Loucy (cell line): ENCODE measurements around the gene SPIN1.

Experiments
- H2AFZ ChIP-seq: fragments of 200-600 bp; sonication (generic); 2 replicates; pipeline ENCODE4 v1.6.0; 2016; ENCODE audit warnings: antibody characterized with exemption, mild to moderate bottlenecking, low read length, moderate library complexity
- H3F3A ChIP-seq: fragments of 200-600 bp; 2 replicates; pipeline ENCODE4 v1.6.0; 2016; ENCODE audit warnings: antibody characterized with exemption, low read depth, mild to moderate bottlenecking
- H3K27me3 ChIP-seq: fragments of 200-600 bp; sonication (generic); 2 replicates; pipeline ENCODE4 v1.6.1; 2014; ENCODE audit warnings: low read length, mild to moderate bottlenecking; ENCODE audit not compliant: insufficient read depth, poor library complexity, severe bottlenecking
- H3K36me3 ChIP-seq: fragments of 200-600 bp; sonication (generic); 2 replicates; pipeline ENCODE4 v1.6.1; 2016; ENCODE audit warnings: low read length; ENCODE audit not compliant: insufficient read depth
- H3K4me1 ChIP-seq: fragments of 200-600 bp; sonication (generic); 2 replicates; pipeline ENCODE4 v1.5.1; 2014; ENCODE audit warnings: low read length, mild to moderate bottlenecking; ENCODE audit not compliant: insufficient read depth, poor library complexity, severe bottlenecking
- H3K4me2 ChIP-seq: fragments of 200-600 bp; sonication (generic); 2 replicates; pipeline ENCODE4 v1.6.0; 2014; ENCODE audit warnings: antibody characterized with exemption, low read length, low read depth, mild to moderate bottlenecking; ENCODE audit not compliant: poor library complexity, severe bottlenecking
- H3K4me3 ChIP-seq: fragments of 200-600 bp; sonication (generic); 2 replicates; pipeline ENCODE4 v1.5.1; 2014; ENCODE audit warnings: low read length, mild to moderate bottlenecking, mixed read lengths; ENCODE audit not compliant: poor library complexity, severe bottlenecking
- H3K79me2 ChIP-seq: fragments of 200-600 bp; sonication (generic); 2 replicates; pipeline ENCODE4 v1.6.1; 2014; ENCODE audit warnings: low read length; ENCODE audit not compliant: insufficient read depth
- H3K9ac ChIP-seq: fragments of 200-600 bp; sonication (generic); 2 replicates; pipeline ENCODE4 v1.6.0; 2014; ENCODE audit warnings: mild to moderate bottlenecking, low read depth, low read length, moderate library complexity; ENCODE audit not compliant: poor library complexity, severe bottlenecking
- H3K9me2 ChIP-seq: fragments of 200-600 bp; sonication (generic); replicated peaks from 2 replicates; pipeline ENCODE4 v1.6.1; 2016; ENCODE audit warnings: low read depth, low read length, mixed read lengths
- H3K9me3 ChIP-seq: fragments of 200-600 bp; sonication (generic); 2 replicates; pipeline ENCODE4 v1.6.1; 2014; ENCODE audit warnings: mild to moderate bottlenecking, antibody characterized with exemption, low read length, low read depth; ENCODE audit not compliant: insufficient read depth
- H4K20me1 ChIP-seq: fragments of 200-600 bp; sonication (generic); 2 replicates; pipeline ENCODE4 v1.6.0; 2014; ENCODE audit warnings: antibody characterized with exemption, low read length, mild to moderate bottlenecking; ENCODE audit not compliant: insufficient read depth, poor library complexity, severe bottlenecking
- CTCF ChIP-seq: fragments of 200-600 bp; sonication (generic); conservative IDR thresholded peaks from 2 replicates; pipeline ENCODE4 v1.5.1; 2014; ENCODE audit warnings: mild to moderate bottlenecking, antibody characterized with exemption, low read length
- EZH2phosphoT487 ChIP-seq: fragments of 200-600 bp; IDR thresholded peaks from 2 replicates; pipeline ENCODE4 v1.6.1; 2018; ENCODE audit warnings: antibody characterized with exemption, mild to moderate bottlenecking, moderate library complexity, borderline replicate concordance

The SPIN1 gene

GRCh38 chr9:88497224-88497623, 109.0 kb downstream of the SPIN1 start:
- Histone ChIP-seq H3F3A (no peaks in the 10 kb centered on the region), H3K36me3 (no peaks in the 10 kb centered on the region), H3K9ac (no peak overlapping the region), H3K27me3 (no peaks in the 10 kb centered on the region), H3K79me2 (no peaks in the 10 kb centered on the region), H3K4me3 (no peak overlapping the region), H3K4me2 (no peak overlapping the region), H3K9me2 (no peaks in the 10 kb centered on the region), H2AFZ (no peak overlapping the region), H3K9me3 (no peaks in the 10 kb centered on the region), H3K4me1 (no peaks in the 10 kb centered on the region), H4K20me1 (no peaks in the 10 kb centered on the region)
- no peak for TF ChIP-seq EZH2phosphoT487
- no peak for TF ChIP-seq CTCF

- Histone ChIP-seq H3F3A (no peaks in the 10 kb centered on the region), H3K79me2 (no peaks in the 10 kb centered on the region), H2AFZ (no peak overlapping the region), H3K4me1 (no peaks in the 10 kb centered on the region), H4K20me1 (no peaks in the 10 kb centered on the region), H3K4me3 (no peak overlapping the region), H3K27me3 (no peaks in the 10 kb centered on the region), H3K9me3 (no peaks in the 10 kb centered on the region), H3K36me3 (no peaks in the 10 kb centered on the region), H3K9me2 (no peaks in the 10 kb centered on the region), H3K9ac (no peak overlapping the region), H3K4me2 (no peak overlapping the region)
- TF ChIP-seq EZH2phosphoT487 (no peak), CTCF (no peak)
Measured at GRCh38 chr9:88498880-88499279, 110.6 kb downstream of the SPIN1 start.

GRCh38 chr9:88501086-88501485, 112.8 kb downstream of the SPIN1 start:
- Histone ChIP-seq H3K36me3 (no peaks in the 10 kb centered on the region), H3K9ac (no peak overlapping the region), H3K4me3 (no peak overlapping the region), H3K79me2 (no peaks in the 10 kb centered on the region), H3K9me2 (no peaks in the 10 kb centered on the region), H2AFZ (no peak overlapping the region), H3F3A (no peaks in the 10 kb centered on the region), H3K9me3 (no peaks in the 10 kb centered on the region), H3K4me1 (no peaks in the 10 kb centered on the region), H3K27me3 (no peaks in the 10 kb centered on the region), H4K20me1 (no peaks in the 10 kb centered on the region), H3K4me2 (no peak overlapping the region)
- TF ChIP-seq CTCF: no peak
- TF ChIP-seq EZH2phosphoT487: no peak
